HEK293 (cell line): ENCODE data around the gene ERGIC1.

ENCODE experiments used
- PATZ1 ChIP-seq: fragments of 450-650 bp; formaldehyde crosslinking; IDR thresholded peaks from 2 replicates; pipeline ENCODE4 v1.5.1; 2016; ENCODE audit warnings: missing biosample characterization, missing genetic modification characterization
- ZNF18 ChIP-seq: fragments of 450-650 bp; formaldehyde crosslinking; IDR thresholded peaks from 2 replicates; pipeline ENCODE4 v1.5.1; 2016; ENCODE audit warnings: missing biosample characterization, missing genetic modification characterization
- ZNF785 ChIP-seq: fragments of 450-650 bp; formaldehyde crosslinking; IDR thresholded peaks from 2 replicates; pipeline ENCODE4 v1.5.1; 2016; ENCODE audit warnings: missing biosample characterization, missing genetic modification characterization
- TF ChIP-seq, protein P1 (sequence below): fragments of 450-650 bp; formaldehyde crosslinking; IDR thresholded peaks from 2 replicates; pipeline ENCODE4 v1.5.1; 2016; ENCODE audit warnings: missing biosample characterization, missing genetic modification characterization, low read depth

DNA sequence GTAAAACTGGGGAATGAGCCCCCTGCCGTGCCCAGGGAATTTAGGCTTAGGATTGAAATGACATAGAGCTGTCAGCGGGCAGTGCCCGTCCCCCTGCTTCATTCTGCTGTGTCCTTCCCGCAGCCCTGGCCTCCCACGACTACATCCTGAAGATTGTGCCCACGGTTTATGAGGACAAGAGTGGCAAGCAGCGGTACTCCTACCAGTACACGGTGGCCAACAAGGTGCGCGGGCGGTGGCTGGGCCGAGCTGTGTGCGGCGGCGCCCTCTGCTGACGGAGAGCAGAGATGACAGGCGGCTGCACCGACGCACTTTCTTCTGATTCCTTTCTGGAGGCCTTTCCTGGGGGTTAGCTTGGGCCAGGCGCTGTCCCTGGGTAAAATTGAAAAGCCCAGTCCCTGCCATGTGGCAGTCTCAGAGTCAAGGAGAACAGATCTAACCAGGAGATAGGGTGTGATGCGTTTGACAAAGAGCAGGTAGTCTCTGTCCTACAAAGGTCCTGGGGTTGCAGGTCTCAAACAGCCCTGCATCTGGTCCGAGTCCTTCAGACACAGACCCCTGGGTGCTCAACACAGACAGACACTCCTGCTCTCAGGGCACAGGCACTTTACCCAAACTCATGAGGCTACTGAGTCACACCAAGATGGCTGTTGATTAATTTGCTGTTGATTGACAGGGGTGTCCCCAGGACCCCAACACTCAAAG, 98.4 kb downstream of the ERGIC1 start:
- TF ChIP-seq ZNF18 (no peak), ZNF785 (tag by site-specific recombination) (no peak), PATZ1 (tag by site-specific recombination) (no peak)
- TF ChIP-seq, protein P1, sequence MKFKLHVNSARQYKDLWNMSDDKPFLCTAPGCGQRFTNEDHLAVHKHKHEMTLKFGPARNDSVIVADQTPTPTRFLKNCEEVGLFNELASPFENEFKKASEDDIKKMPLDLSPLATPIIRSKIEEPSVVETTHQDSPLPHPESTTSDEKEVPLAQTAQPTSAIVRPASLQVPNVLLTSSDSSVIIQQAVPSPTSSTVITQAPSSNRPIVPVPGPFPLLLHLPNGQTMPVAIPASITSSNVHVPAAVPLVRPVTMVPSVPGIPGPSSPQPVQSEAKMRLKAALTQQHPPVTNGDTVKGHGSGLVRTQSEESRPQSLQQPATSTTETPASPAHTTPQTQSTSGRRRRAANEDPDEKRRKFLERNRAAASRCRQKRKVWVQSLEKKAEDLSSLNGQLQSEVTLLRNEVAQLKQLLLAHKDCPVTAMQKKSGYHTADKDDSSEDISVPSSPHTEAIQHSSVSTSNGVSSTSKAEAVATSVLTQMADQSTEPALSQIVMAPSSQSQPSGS (tag by site-specific recombination): no peak
